Activated CD4-positive, alpha-beta memory T cell treated with anti-CD3 and anti-CD28 coated beads, Interleukin-2, amount 10 ng/mL, durations not matched to agents 7 days and 5 days (primary cell): ENCODE measurements around the gene GRK2. TPM values are rescaled to one million over a fixed set of nuclear protein-coding genes. Genes with fewer than 3 reads are reported as not detected.

Experiments used
- CTCF ChIA-PET: fragments of 350-600 bp; sonication (Branson Sonifier 250); formaldehyde crosslinking; loops from one replicate; lab custom pipeline; 2021; ENCODE audit warnings: antibody characterized with exemption, inconsistent platforms; lab: Charles Lee
- POLR2A ChIA-PET: fragments of 350-600 bp; sonication (Branson Sonifier 250); formaldehyde crosslinking; loops from one replicate; lab custom pipeline; 2021; ENCODE audit warnings: antibody characterized with exemption; lab: Charles Lee
- DNase-seq: peaks from one replicate; pipeline ENCODE4 v3.0.0-alpha.2; 2020
- H3K27ac Mint-ChIP-seq: one replicate; pipeline ENCODE4 v1.8.0; 2021; ENCODE audit warnings: mild to moderate bottlenecking, mixed read lengths
- H3K27me3 Mint-ChIP-seq: one replicate; pipeline ENCODE4 v1.8.0; 2021; ENCODE audit warnings: mixed read lengths
- H3K36me3 Mint-ChIP-seq: one replicate; pipeline ENCODE4 v1.8.0; 2021; ENCODE audit warnings: low read depth, mixed read lengths
- H3K4me1 Mint-ChIP-seq: one replicate; pipeline ENCODE4 v1.8.0; 2021; ENCODE audit warnings: mixed read lengths
- H3K4me3 Mint-ChIP-seq: one replicate; pipeline ENCODE4 v1.8.0; 2021; ENCODE audit warnings: mild to moderate bottlenecking, mixed read lengths
- H3K9me3 Mint-ChIP-seq: one replicate; pipeline ENCODE4 v1.8.0; 2021; ENCODE audit warnings: mixed read lengths
- total RNA-seq, 2 experiments: library from RNA; stranded (reverse); gene quantifications; one replicate each; pipeline ENCODE4 v1.2.3, GENCODE V29; 2021

GRK2 gene
- total RNA-seq, 2 experiments from 2014 or later, result 333 to 338 TPM

DNA sequence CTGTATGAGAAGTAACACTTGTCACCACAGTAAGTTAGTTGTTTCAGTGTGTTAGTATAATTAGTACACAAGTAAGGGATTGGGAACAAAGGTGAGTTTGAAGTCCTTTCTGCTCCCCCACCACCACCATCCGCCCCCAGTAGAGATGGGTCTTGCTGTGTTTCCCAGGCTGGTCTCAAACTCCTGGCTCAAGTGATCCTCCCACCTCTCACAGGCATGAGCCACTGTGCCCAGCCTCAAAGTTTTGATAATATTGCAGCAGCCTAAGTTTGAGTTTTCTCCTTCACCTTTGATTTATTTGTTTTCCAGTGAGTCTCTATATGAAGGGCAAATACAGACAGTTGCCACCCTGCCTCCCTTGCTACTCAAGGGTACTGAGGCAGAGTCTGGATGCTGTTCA lies 23.7 kb upstream of the GRK2 start:
- H3K36me3 Mint-ChIP-seq, result peaks cover 63% of the 10 kb centered on the region
- no peak for DNase-seq
- no peaks in the 10 kb centered on the region for H3K27me3 Mint-ChIP-seq
- no peaks in the 10 kb centered on the region for H3K9me3 Mint-ChIP-seq
- H3K27ac Mint-ChIP-seq, result peak overlapping the region; percentile 72
- H3K4me3 Mint-ChIP-seq, result peak overlapping the region; percentile 99
- ChIA-PET CTCF (interaction anchor here (1.5 kb wide), 1 partner anchor 11 kb away, joined by 4 read pairs; no protein-coding TSS in a partner anchor), POLR2A (interaction anchor here (0.6 kb wide), 1 partner anchor 161 kb away, joined by 3 read pairs; no protein-coding TSS in a partner anchor)
- peaks cover 53% of the 10 kb centered on the region for H3K4me1 Mint-ChIP-seq

DNA sequence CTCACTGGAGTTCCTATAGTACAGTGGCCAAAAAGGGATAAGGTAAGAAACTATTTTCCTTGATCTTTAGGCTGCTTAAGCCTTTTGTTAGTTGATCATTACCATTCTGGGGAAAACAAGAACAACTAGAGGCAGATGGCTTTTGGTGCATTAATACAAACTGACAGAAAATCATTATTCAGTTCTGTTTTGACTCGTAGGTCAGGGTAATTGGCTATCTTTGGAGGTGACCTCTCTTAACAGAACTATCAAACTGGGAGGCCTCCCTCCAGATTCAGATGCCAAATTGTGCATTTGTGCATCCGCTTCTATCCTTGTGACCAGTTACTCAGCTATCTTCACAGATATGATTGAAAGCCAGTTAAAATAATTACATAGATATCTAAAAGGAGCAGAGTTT lies 23.2 kb upstream of the GRK2 start:
- ChIA-PET POLR2A (interaction anchor here (0.6 to 1.4 kb wide), 3 partner anchors 11 to 161 kb away, joined by 3 to 4 read pairs (median 3); no protein-coding TSS in a partner anchor), CTCF (interaction anchor here (1.3 to 1.5 kb wide), 2 partner anchors 10 to 19 kb away, joined by 4 to 5 read pairs; no protein-coding TSS in a partner anchor)
- H3K4me3 Mint-ChIP-seq, result peak overlapping the region; percentile 99
- peak overlapping the region; percentile 72 for H3K27ac Mint-ChIP-seq
- no peaks in the 10 kb centered on the region for H3K27me3 Mint-ChIP-seq
- peaks cover 68% of the 10 kb centered on the region for H3K36me3 Mint-ChIP-seq
- H3K4me1 Mint-ChIP-seq, result peaks cover 56% of the 10 kb centered on the region
- no peak for DNase-seq
- H3K9me3 Mint-ChIP-seq, result no peaks in the 10 kb centered on the region

DNA sequence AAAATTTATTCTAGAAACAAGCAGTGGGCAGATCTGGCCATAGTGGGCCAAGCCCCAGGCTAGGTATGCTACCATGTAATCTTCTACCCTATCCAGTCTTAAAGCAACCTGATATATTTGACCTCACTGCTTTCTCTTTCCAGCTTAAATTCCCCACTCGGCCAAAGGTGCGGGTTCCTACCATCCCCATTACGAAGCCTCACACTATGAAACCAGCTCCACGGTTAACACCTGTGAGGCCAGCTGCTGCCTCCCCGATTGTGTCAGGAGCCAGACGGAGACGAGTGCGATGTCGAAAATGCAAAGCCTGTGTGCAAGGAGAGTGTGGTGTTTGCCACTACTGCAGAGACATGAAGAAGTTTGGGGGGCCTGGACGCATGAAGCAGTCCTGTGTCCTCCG lies 21.2 kb upstream of the GRK2 start:
- Mint-ChIP-seq H3K9me3 (no peaks in the 10 kb centered on the region), H3K4me1 (peaks cover 40% of the 10 kb centered on the region), H3K36me3 (peaks cover 86% of the 10 kb centered on the region), H3K27me3 (no peaks in the 10 kb centered on the region), H3K4me3 (no peak overlapping the region), H3K27ac (peak overlapping the region; percentile 9)
- CTCF ChIA-PET, result interaction anchor here (0.7 kb wide), 1 partner anchor 17 kb away, joined by 3 read pairs; no protein-coding TSS in a partner anchor
- DNase-seq, result no peak
- POLR2A ChIA-PET, result no interaction called here

DNA sequence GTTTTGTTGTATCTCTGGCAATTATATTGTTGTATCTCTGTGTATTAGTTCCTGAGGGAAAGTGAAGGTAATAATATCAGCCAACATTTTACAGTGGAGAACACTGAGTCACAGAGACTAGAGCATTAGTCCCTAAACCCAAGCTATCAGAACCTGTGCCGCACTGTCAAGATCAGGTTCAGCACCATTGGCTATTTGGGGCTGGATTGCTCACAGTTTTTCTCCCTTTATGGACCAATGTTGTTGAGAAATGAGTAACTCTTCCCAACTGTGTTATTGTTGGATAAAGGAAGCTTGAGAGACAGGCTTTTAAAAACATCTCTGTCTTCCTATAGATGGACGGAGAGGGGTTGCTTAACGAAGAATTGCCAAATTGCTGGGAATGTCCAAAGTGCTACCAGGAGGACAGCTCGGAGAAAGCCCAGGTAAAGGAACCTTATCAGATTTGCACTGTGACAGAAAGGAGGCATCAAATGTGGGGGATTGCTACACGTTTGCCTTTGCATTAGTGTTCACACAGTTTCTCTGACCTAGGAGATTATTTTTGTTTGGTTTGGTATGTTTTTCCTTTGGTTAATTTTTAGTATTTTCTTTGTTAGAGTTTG lies 18.2 kb upstream of the GRK2 start:
- ChIA-PET CTCF (interaction anchor here (1.4 to 2.7 kb wide), 2 partner anchors 69 to 104 kb away, joined by 4 to 7 read pairs; no protein-coding TSS in a partner anchor), POLR2A (interaction anchor here (1.0 to 1.3 kb wide), 3 partner anchors 8 to 58 kb away, joined by 3 to 5 read pairs (median 3); no protein-coding TSS in a partner anchor)
- DNase-seq, result no peak
- H3K9me3 Mint-ChIP-seq, result no peaks in the 10 kb centered on the region
- no peak overlapping the region for H3K4me3 Mint-ChIP-seq
- H3K27ac Mint-ChIP-seq, result no peak overlapping the region
- H3K27me3 Mint-ChIP-seq, result no peaks in the 10 kb centered on the region
- peaks cover 92% of the 10 kb centered on the region for H3K36me3 Mint-ChIP-seq
- H3K4me1 Mint-ChIP-seq, result peaks cover 44% of the 10 kb centered on the region

DNA sequence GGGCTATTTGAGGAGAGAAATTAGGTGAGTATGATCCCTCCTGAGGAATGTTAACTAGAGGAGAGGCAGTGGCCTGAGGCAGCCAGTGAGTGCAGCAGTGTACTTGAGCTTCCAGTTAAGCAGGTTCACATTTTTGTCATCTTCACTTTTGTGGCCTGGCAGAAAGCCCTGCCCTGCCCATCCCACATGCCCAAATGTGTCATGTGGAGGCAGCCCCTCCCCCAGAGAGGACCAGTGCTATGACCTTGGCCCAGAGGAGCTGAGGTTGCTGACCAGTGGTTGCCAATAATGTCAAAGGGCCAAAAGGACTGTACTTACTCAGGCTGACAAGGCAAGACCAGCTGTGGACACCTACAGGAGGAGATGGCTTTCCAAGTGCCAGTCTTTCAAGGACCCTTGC lies 17.6 kb upstream of the GRK2 start:
- H3K4me1 Mint-ChIP-seq, result peaks cover 47% of the 10 kb centered on the region
- ChIA-PET CTCF (no interaction called here), POLR2A (interaction anchor here (0.6 to 1.3 kb wide), 4 partner anchors 9 to 79 kb away, joined by 3 to 5 read pairs (median 3); no protein-coding TSS in a partner anchor)

DNA sequence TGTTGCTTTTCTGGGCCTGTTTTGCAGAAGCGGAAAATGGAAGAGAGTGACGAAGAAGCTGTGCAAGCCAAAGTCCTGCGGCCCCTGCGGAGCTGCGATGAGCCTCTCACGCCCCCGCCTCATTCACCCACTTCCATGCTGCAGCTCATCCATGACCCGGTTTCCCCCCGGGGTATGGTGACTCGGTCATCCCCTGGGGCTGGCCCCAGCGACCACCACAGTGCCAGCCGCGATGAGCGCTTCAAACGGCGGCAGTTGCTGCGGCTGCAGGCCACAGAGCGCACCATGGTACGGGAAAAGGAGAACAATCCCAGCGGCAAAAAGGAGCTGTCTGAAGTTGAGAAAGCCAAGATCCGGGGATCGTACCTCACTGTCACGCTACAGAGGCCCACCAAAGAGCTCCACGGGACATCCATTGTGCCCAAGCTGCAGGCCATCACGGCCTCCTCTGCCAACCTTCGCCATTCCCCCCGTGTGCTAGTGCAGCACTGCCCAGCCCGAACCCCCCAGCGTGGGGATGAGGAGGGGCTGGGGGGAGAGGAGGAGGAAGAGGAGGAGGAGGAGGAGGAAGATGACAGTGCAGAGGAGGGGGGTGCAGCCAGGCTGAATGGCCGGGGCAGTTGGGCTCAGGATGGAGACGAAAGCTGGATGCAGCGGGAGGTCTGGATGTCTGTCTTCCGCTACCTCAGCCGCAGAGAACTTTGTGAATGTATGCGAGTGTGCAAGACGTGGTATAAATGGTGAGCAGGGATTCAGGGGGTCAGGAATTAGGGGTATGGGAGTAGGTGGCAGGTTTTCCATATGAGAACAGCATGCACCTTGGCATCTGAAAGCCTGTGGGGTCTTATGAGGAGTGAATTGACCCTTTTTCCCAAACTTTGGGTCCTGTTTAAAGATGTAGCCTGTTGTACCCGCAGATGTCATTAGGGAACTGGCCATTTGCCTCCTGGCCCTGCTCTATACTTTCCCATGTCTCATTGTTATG lies 15.9 kb upstream of the GRK2 start:
- Mint-ChIP-seq H3K4me3 (no peak overlapping the region), H3K4me1 (peaks cover 49% of the 10 kb centered on the region), H3K36me3 (peaks cover 95% of the 10 kb centered on the region), H3K27me3 (no peaks in the 10 kb centered on the region), H3K9me3 (no peaks in the 10 kb centered on the region), H3K27ac (no peak overlapping the region)
- POLR2A ChIA-PET, result interaction anchor here (5.8 kb wide), 1 partner anchor 10 kb away, joined by 66 read pairs; no protein-coding TSS in a partner anchor
- CTCF ChIA-PET, result interaction anchor here (0.7 to 6.3 kb wide), 3 partner anchors 10 to 132 kb away, joined by 3 to 61 read pairs (median 41); no protein-coding TSS in a partner anchor
- no peak for DNase-seq

More for the DNA sequence above, 17.6 kb upstream of the GRK2 start:
- no peaks in the 10 kb centered on the region for H3K27me3 Mint-ChIP-seq
- H3K9me3 Mint-ChIP-seq, result no peaks in the 10 kb centered on the region
- no peak overlapping the region for H3K27ac Mint-ChIP-seq
- H3K36me3 Mint-ChIP-seq, result peaks cover 92% of the 10 kb centered on the region
- no peak for DNase-seq
- H3K4me3 Mint-ChIP-seq, result no peak overlapping the region

DNA sequence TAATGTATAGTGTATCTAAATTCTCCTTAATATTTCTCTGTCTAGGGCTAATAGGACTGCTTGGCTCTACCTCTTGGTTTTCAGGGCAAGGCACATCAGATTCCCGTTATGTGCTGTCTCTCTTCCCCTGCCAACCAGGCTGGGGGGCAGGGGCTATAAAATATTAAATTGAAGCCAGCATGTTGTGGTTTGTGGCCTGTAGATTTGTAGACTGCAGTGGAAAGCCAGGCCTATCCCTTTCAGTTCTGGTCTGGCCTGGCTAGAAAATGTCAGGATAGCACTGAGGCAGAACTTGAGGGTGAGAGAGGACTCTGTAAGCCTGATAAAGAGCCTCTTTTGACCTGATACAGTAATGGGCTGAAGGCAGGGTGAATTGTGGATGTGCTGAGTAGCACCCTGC lies 14.4 kb upstream of the GRK2 start:
- peaks cover 89% of the 10 kb centered on the region for H3K36me3 Mint-ChIP-seq

DNA sequence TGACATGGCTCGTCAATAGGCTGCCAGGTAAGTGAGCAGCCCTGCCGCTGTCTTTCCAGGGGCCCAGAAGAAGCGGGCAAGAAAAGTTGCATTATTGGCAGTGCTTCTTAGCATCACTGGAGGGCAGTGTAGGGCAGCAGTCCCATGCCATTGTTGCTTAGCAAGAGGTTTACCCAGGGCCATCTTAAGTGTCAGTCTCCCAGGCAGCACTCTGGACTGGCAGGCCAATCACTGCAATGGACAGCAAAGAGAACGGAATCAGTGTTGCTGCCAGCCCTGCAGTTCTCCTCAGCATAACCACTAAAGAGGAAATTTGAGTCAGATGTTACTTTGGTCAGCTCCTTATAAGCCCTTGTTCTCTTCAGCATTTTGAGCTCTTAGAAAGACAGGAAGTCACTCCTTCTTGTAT lies 13.4 kb upstream of the GRK2 start:
- no peaks in the 10 kb centered on the region for H3K27me3 Mint-ChIP-seq
- no peak overlapping the region for H3K4me3 Mint-ChIP-seq
- H3K4me1 Mint-ChIP-seq, result peaks cover 47% of the 10 kb centered on the region
- ChIA-PET POLR2A (interaction anchor here (0.9 to 5.8 kb wide), 10 partner anchors 9 to 156 kb away, joined by 3 to 66 read pairs (median 7); partner anchors contain the start of genes ANKRD13D, GRK2 and SSH3), CTCF (interaction anchor here (0.7 to 6.3 kb wide), 17 partner anchors 10 to 138 kb away, joined by 3 to 61 read pairs (median 5); partner anchors contain the start of genes RAD9A and SSH3)
- peak overlapping the region; percentile 81 for H3K27ac Mint-ChIP-seq
- H3K9me3 Mint-ChIP-seq, result no peaks in the 10 kb centered on the region
- DNase-seq, result peak; percentile 54
- H3K36me3 Mint-ChIP-seq, result peaks cover 90% of the 10 kb centered on the region

More for the DNA sequence above, 14.4 kb upstream of the GRK2 start:
- ChIA-PET CTCF (interaction anchor here (0.6 to 6.3 kb wide), 5 partner anchors 11 to 135 kb away, joined by 3 to 61 read pairs (median 36); no protein-coding TSS in a partner anchor), POLR2A (interaction anchor here (1.4 to 5.8 kb wide), 2 partner anchors 11 to 65 kb away, joined by 7 to 66 read pairs; no protein-coding TSS in a partner anchor)
- H3K4me1 Mint-ChIP-seq, result peaks cover 48% of the 10 kb centered on the region
- no peaks in the 10 kb centered on the region for H3K9me3 Mint-ChIP-seq
- H3K4me3 Mint-ChIP-seq, result no peak overlapping the region
- DNase-seq, result no peak
- H3K27me3 Mint-ChIP-seq, result no peaks in the 10 kb centered on the region
- peak overlapping the region; percentile 52 for H3K27ac Mint-ChIP-seq

DNA sequence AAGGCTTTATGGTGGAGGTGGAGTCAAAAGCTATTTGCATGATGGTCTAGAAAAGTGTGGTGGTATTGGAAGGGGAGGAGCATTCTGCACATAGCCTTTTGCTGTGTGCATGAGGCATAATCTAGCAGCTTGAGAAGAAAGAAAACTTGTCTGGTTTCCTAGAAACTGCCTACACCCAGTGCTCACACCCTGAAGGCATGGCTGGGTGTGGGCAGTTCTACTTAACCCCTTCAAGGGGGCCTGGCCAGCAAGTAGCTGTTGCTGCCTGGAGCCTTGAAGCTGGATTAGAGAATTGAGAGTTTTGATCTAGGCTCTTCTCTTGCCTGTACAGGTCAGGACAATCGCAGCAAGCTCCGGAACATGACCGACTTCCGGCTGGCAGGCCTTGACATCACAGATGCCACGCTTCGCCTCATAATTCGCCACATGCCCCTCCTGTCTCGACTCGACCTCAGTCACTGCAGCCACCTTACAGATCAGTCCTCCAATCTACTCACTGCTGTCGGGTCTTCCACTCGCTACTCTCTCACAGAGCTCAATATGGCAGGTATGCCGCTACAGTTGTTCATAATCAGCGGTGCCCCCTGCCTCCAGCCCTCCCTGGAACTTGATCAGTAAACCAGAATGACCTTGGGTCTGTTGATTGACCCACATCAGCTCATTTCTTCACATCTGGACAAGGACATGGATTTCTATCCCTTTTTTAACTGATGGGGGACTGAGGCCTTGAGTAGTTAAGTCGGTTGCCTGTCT lies 12.2 kb upstream of the GRK2 start:
- H3K27ac Mint-ChIP-seq, result peak overlapping the region; percentile 81
- no peak for DNase-seq
- ChIA-PET CTCF (interaction anchor here (0.7 to 6.3 kb wide), 13 partner anchors 9 to 128 kb away, joined by 3 to 61 read pairs (median 5); no protein-coding TSS in a partner anchor), POLR2A (interaction anchor here (0.7 to 5.8 kb wide), 14 partner anchors 8 to 234 kb away, joined by 3 to 66 read pairs (median 6); partner anchors contain the start of genes ANKRD13D, GRK2 and POLD4)
- H3K36me3 Mint-ChIP-seq, result peaks cover 82% of the 10 kb centered on the region
- no peaks in the 10 kb centered on the region for H3K9me3 Mint-ChIP-seq
- H3K4me1 Mint-ChIP-seq, result peaks cover 47% of the 10 kb centered on the region
- H3K27me3 Mint-ChIP-seq, result no peaks in the 10 kb centered on the region
- H3K4me3 Mint-ChIP-seq, result no peak overlapping the region

DNA sequence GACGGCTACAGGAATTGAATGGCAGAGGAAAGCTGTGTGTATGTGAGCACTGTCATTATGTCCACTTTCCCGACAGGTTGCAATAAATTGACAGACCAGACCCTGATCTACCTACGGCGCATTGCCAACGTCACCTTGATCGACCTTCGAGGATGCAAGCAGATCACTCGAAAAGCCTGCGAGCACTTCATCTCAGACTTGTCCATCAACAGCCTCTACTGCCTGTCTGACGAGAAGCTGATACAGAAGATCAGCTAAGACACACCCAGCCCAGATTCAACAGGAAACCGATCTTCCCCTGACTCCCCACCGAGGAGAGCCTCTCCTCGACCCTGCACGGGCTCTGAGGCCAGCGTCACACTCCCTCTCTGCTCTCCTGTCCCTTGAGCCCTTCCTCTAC lies 11.5 kb upstream of the GRK2 start:
- POLR2A ChIA-PET, result interaction anchor here (1.1 to 5.8 kb wide), 4 partner anchors 11 to 99 kb away, joined by 4 to 66 read pairs (median 7); partner anchors contain the start of gene POLD4
- Mint-ChIP-seq H3K27ac (peak overlapping the region; percentile 47), H3K36me3 (peaks cover 74% of the 10 kb centered on the region), H3K27me3 (no peaks in the 10 kb centered on the region), H3K4me1 (peaks cover 51% of the 10 kb centered on the region), H3K4me3 (no peak overlapping the region), H3K9me3 (no peaks in the 10 kb centered on the region)
- DNase-seq, result no peak
- CTCF ChIA-PET, result interaction anchor here (1.4 to 6.3 kb wide), 6 partner anchors 8 to 91 kb away, joined by 3 to 61 read pairs (median 24); no protein-coding TSS in a partner anchor

DNA sequence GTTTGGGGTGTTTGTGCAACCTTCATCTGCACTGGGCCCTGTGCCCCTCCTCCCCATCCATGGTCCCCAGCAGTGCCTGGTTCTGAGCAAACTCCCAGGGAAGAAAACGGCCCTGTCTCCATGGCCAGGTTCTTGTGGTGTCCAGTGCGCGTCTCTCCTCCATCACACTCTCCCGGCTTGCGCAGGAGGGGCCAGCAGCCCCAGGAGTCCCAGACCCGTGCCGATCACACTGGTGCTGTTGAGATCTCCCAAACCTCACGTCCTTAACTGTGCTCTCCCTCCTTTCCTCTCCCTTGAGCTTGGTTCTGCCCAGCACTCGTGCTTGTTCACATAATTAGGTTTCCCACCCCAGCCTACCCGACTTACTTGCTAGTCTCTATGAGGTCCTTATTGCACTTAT lies 10.9 kb upstream of the GRK2 start:
- Mint-ChIP-seq H3K36me3 (peaks cover 69% of the 10 kb centered on the region), H3K27ac (peak overlapping the region; percentile 66), H3K9me3 (no peaks in the 10 kb centered on the region), H3K4me1 (peaks cover 53% of the 10 kb centered on the region), H3K27me3 (no peaks in the 10 kb centered on the region), H3K4me3 (no peak overlapping the region)
- DNase-seq, result no peak
- ChIA-PET CTCF (interaction anchor here (0.6 to 6.3 kb wide), 3 partner anchors 15 to 494 kb away, joined by 5 to 41 read pairs (median 36); no protein-coding TSS in a partner anchor), POLR2A (interaction anchor here (1.0 to 5.8 kb wide), 3 partner anchors 15 to 99 kb away, joined by 5 to 66 read pairs (median 9); partner anchors contain the start of gene POLD4)
